Mesenchymal stem cell (in vitro differentiated cells and primary cell): Measurements from ENCODE around the gene RANBP3.

ENCODE experiments used
- DNase-seq: peaks from one replicate; pipeline ENCODE4 v3.0.0-alpha.2; 2013
- H2AFZ ChIP-seq: one replicate; pipeline ENCODE4 v1.6.1; 2013; ENCODE audit warnings: low read depth, mild to moderate bottlenecking, control low read depth, inconsistent platforms, low read length, moderate library complexity
- H2AK5ac ChIP-seq: 2 replicates; pipeline ENCODE4 v1.6.1; 2013; ENCODE audit warnings: low read length, moderate library complexity, mild to moderate bottlenecking, inconsistent platforms; ENCODE audit not compliant: severe bottlenecking
- H2BK120ac ChIP-seq: one replicate; pipeline ENCODE4 v1.6.1; 2013; ENCODE audit warnings: low read depth, mild to moderate bottlenecking, inconsistent platforms, low read length, moderate library complexity
- H2BK12ac ChIP-seq, 2 experiments: one replicate each; pipeline ENCODE4 v1.6.1; 2013; ENCODE audit warnings: inconsistent platforms in 2 of 2, low read length in 2 of 2, mild to moderate bottlenecking in 2 of 2, moderate library complexity in 2 of 2, control low read depth in 1 of 2
- H2BK15ac ChIP-seq: one replicate; pipeline ENCODE4 v1.6.1; 2013; ENCODE audit warnings: mild to moderate bottlenecking, low read depth, inconsistent platforms; ENCODE audit not compliant: poor library complexity, severe bottlenecking
- H2BK5ac ChIP-seq: 2 replicates; pipeline ENCODE4 v1.6.1; 2013; ENCODE audit warnings: low read depth, mild to moderate bottlenecking, low read length, control low read depth, inconsistent platforms; ENCODE audit not compliant: poor library complexity, severe bottlenecking
- H3K14ac ChIP-seq, 2 experiments: one replicate each; pipeline ENCODE4 v1.6.1; 2013; ENCODE audit warnings: inconsistent platforms in 2 of 2, low read length in 2 of 2, control low read depth in 1 of 2, mild to moderate bottlenecking in 1 of 2, moderate library complexity in 1 of 2
- H3K18ac ChIP-seq, 2 experiments: one replicate each; pipeline ENCODE4 v1.6.1; 2013; ENCODE audit warnings: inconsistent platforms in 2 of 2, low read length in 2 of 2, control low read depth in 1 of 2, low read depth in 1 of 2, mild to moderate bottlenecking in 1 of 2
- H3K23ac ChIP-seq, 2 experiments: one replicate each; pipeline ENCODE4 v1.6.1; 2013; ENCODE audit warnings: inconsistent platforms in 2 of 2, low read length in 2 of 2, mild to moderate bottlenecking in 2 of 2, moderate library complexity in 2 of 2, control low read depth in 1 of 2
- H3K27ac ChIP-seq: 2 replicates; pipeline ENCODE4 v1.5.1; 2013; ENCODE audit warnings: mild to moderate bottlenecking, moderate library complexity, low read length, control low read depth, inconsistent platforms; ENCODE audit not compliant: poor library complexity, severe bottlenecking
- H3K27me3 ChIP-seq, 2 experiments: 2 replicates each; pipeline versions ENCODE4 v1.6.1 to v1.7.0; 2013; ENCODE audit warnings: low read length in 2 of 2, mild to moderate bottlenecking in 2 of 2, moderate library complexity in 2 of 2, control low read depth in 1 of 2, inconsistent platforms in 1 of 2; ENCODE audit not compliant: control insufficient read depth in 1 of 2, insufficient read depth in 1 of 2
- H3K36me3 ChIP-seq, 2 experiments: 2 replicates each; pipeline versions ENCODE4 v1.6.1 to v1.7.0; 2013; ENCODE audit warnings: low read length in 2 of 2, control low read depth in 1 of 2, inconsistent platforms in 1 of 2, low read depth in 1 of 2, mild to moderate bottlenecking in 1 of 2; ENCODE audit not compliant: insufficient read depth in 2 of 2, control insufficient read depth in 1 of 2
- H3K4ac ChIP-seq, 2 experiments: one replicate each; pipeline ENCODE4 v1.6.1; 2013; ENCODE audit warnings: inconsistent platforms in 2 of 2, low read length in 2 of 2, mild to moderate bottlenecking in 2 of 2, moderate library complexity in 2 of 2, control low read depth in 1 of 2, low read depth in 1 of 2
- H3K4me1 ChIP-seq: 2 replicates; pipeline ENCODE4 v1.6.1; 2013; ENCODE audit warnings: low read depth, low read length, control low read depth; ENCODE audit not compliant: control insufficient read depth, insufficient read depth
- H3K4me2 ChIP-seq: 2 replicates; pipeline ENCODE4 v1.6.1; 2013; ENCODE audit warnings: low read length, mild to moderate bottlenecking, inconsistent platforms; ENCODE audit not compliant: poor library complexity, severe bottlenecking
- H3K4me3 ChIP-seq, 2 experiments: 2 replicates each; pipeline versions ENCODE4 v1.5.1 to v1.7.0; 2013; ENCODE audit warnings: low read length in 2 of 2, mild to moderate bottlenecking in 2 of 2, control low read depth in 1 of 2, low read depth in 1 of 2; ENCODE audit not compliant: insufficient read depth in 1 of 2
- H3K79me1 ChIP-seq: replicated peaks from 2 replicates; pipeline ENCODE4 v1.6.1; 2013; ENCODE audit warnings: mild to moderate bottlenecking, control low read depth, low read length, inconsistent platforms; ENCODE audit not compliant: poor library complexity, severe bottlenecking
- H3K9ac ChIP-seq: 2 replicates; pipeline ENCODE4 v1.7.0; 2013; ENCODE audit warnings: mild to moderate bottlenecking, low read length, moderate library complexity
- H3K9me3 ChIP-seq: 2 replicates; pipeline ENCODE4 v1.7.0; 2013; ENCODE audit warnings: mild to moderate bottlenecking, low read length; ENCODE audit not compliant: control insufficient read depth
- H4K8ac ChIP-seq: one replicate; pipeline ENCODE4 v1.6.1; 2013; ENCODE audit warnings: inconsistent platforms, mild to moderate bottlenecking, low read length, moderate library complexity
- H4K91ac ChIP-seq: one replicate; pipeline ENCODE4 v1.6.1; 2013; ENCODE audit warnings: mild to moderate bottlenecking, low read length, inconsistent platforms
- WGBS: methylation state at CpG from one replicate; pipeline ENCODE4 v1.1.7; 2013; ENCODE audit warnings: mixed read lengths; 5-methylcytosine and 5-hydroxymethylcytosine counted together

RANBP3 gene

GRCh38 chr19:5935473-5936291 lies 42.3 kb downstream of the RANBP3 start:
- H2BK5ac ChIP-seq, result no peak overlapping the region
- H3K23ac ChIP-seq, result no peak overlapping the region
- peak overlapping the region; percentile 83 for H3K9ac ChIP-seq
- peak overlapping the region; percentile 45 for H4K8ac ChIP-seq
- H3K9me3 ChIP-seq, result no peaks in the 10 kb centered on the region
- no peak overlapping the region for H2AK5ac ChIP-seq
- peak overlapping the region; percentile 25 for H4K91ac ChIP-seq
- H3K14ac ChIP-seq, result peak overlapping the region in 1 of 2 experiments; percentile 35
- no peaks in the 10 kb centered on the region for H3K27me3 ChIP-seq
- no peak overlapping the region for H3K4ac ChIP-seq
- peak overlapping the region; percentile 67 for H2BK120ac ChIP-seq
- H3K4me1 ChIP-seq, result peaks cover 17% of the 10 kb centered on the region
- no peak overlapping the region for H2AFZ ChIP-seq
- peaks cover 59% of the 10 kb centered on the region for H3K79me1 ChIP-seq
- H3K27ac ChIP-seq, result no peak overlapping the region
- peak overlapping the region; percentile 12 for H2BK15ac ChIP-seq
- peak overlapping the region; percentile 70 to 77 for H3K18ac ChIP-seq
- no peak for DNase-seq
- H2BK12ac ChIP-seq, result peak overlapping the region; percentile 33 to 38
- H3K4me3 ChIP-seq, result peak overlapping the region in 1 of 2 experiments; percentile 59
- H3K36me3 ChIP-seq, result peaks cover 58 to 72% of the 10 kb centered on the region in 2 experiments
- H3K4me2 ChIP-seq, result no peak overlapping the region
- 76% methylated on average over 25 of the region's 25 CpGs for WGBS

- no peak overlapping the region for H3K18ac ChIP-seq
- H3K23ac ChIP-seq, result no peak overlapping the region
- H3K14ac ChIP-seq, result no peak overlapping the region
- WGBS, result 40% methylated on average over 14 of the region's 16 CpGs
- H3K4me1 ChIP-seq, result peaks cover 17% of the 10 kb centered on the region
- H3K9me3 ChIP-seq, result no peaks in the 10 kb centered on the region
- H2BK12ac ChIP-seq, result no peak overlapping the region
- no peak overlapping the region for H2AK5ac ChIP-seq
- no peak overlapping the region for H2BK15ac ChIP-seq
- H3K27me3 ChIP-seq, result no peaks in the 10 kb centered on the region
- H3K4me3 ChIP-seq, result peak overlapping the region in 1 of 2 experiments; percentile 59
- H4K91ac ChIP-seq, result no peak overlapping the region
- H3K4me2 ChIP-seq, result no peak overlapping the region
- no peak overlapping the region for H3K27ac ChIP-seq
- H3K4ac ChIP-seq, result no peak overlapping the region
- H3K79me1 ChIP-seq, result peaks cover 57% of the 10 kb centered on the region
- H2BK120ac ChIP-seq, result no peak overlapping the region
- peaks cover 58 to 70% of the 10 kb centered on the region in 2 experiments for H3K36me3 ChIP-seq
- H2AFZ ChIP-seq, result no peak overlapping the region
- H3K9ac ChIP-seq, result peak overlapping the region; percentile 83
- H4K8ac ChIP-seq, result no peak overlapping the region
- H2BK5ac ChIP-seq, result no peak overlapping the region
- peak; percentile 64 for DNase-seq
Measured at GRCh38 chr19:5934774-5935472, 43.0 kb downstream of the RANBP3 start.

DNA sequence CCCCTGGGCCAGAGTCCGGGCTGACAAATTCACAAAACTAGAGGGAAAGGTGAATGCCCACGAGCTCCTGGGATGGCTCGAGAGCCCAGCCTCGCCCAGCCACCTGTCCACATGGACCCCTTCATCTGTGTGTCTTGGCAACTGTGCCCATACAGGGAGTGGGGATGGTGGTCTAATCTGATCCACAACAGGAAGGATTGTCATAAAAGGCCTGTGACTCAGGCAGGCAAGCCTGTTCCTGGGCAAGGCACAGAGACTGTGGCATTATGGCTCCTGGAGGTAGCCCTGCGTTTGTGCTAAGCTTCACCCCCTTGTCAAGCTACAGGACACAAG lies 43.9 kb downstream of the RANBP3 start:
- Histone ChIP-seq H3K9ac (peak overlapping the region; percentile 83), H3K4me2 (no peak overlapping the region), H3K23ac (no peak overlapping the region), H3K79me1 (peaks cover 57% of the 10 kb centered on the region), H3K18ac (peak overlapping the region in 1 of 2 experiments; percentile 4), H3K4me1 (peaks cover 17% of the 10 kb centered on the region), H2BK5ac (no peak overlapping the region), H3K4me3 (no peak overlapping the region), H3K27me3 (no peaks in the 10 kb centered on the region), H2AK5ac (no peak overlapping the region), H2AFZ (no peak overlapping the region), H3K36me3 (peaks cover 58 to 72% of the 10 kb centered on the region in 2 experiments), H3K9me3 (no peaks in the 10 kb centered on the region), H2BK15ac (no peak overlapping the region), H3K14ac (no peak overlapping the region), H3K4ac (no peak overlapping the region), H3K27ac (no peak overlapping the region), H4K91ac (peak overlapping the region; percentile 28), H4K8ac (no peak overlapping the region), H2BK12ac (peak overlapping the region in 1 of 2 experiments; percentile 17), H2BK120ac (no peak overlapping the region)
- WGBS, result 85% methylated on average over 5 of the region's 5 CpGs
- DNase-seq, result no peak

DNA sequence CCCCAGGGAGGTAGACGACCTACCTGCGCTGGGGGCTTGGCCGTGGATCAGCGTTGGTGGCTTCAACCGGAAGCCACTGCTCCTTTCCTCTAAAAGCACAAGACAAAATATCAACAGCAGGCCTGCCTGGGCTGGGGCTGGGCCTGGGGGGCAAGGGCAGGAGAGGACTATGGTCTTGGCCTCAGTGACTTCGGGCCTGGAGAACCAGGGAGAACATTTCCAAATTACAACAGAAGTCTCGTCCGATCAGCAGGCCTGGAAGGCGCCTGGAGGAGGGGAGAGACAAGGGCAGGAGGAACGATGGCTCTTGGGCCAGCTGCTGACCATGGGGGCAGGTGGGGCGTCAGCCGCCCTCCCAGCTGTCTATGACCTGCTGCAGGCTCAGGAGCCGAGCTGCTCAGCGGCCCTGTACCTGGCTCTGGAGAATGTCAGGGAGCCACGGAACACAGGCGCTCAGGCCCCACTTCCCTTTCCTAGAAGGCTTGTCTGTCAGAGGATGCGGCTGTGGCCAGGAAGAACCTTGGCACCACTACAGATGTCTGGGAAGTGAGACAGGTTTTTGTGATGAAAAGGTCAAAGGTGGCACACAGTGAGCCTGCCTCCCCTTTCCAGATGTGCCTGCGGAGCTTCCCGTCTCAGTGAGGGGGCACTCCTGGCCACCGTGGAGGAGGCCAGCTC lies 44.4 kb downstream of the RANBP3 start:
- Histone ChIP-seq H4K8ac (no peak overlapping the region), H3K4me3 (no peak overlapping the region), H3K18ac (no peak overlapping the region), H3K27ac (no peak overlapping the region), H2BK120ac (no peak overlapping the region), H3K14ac (no peak overlapping the region), H3K4ac (peak overlapping the region in 1 of 2 experiments; percentile 13), H3K27me3 (no peaks in the 10 kb centered on the region), H2BK15ac (peak overlapping the region; percentile 49), H3K36me3 (peaks cover 63 to 76% of the 10 kb centered on the region in 2 experiments), H4K91ac (peak overlapping the region; percentile 40), H2BK5ac (no peak overlapping the region), H3K4me1 (peaks cover 17% of the 10 kb centered on the region), H2AK5ac (no peak overlapping the region), H3K23ac (no peak overlapping the region), H2BK12ac (no peak overlapping the region), H3K9ac (peak overlapping the region; percentile 83), H3K4me2 (no peak overlapping the region), H2AFZ (no peak overlapping the region), H3K9me3 (no peaks in the 10 kb centered on the region), H3K79me1 (peaks cover 55% of the 10 kb centered on the region)
- 87% methylated on average over 17 of the region's 20 CpGs for WGBS
- no peak for DNase-seq
